Fibroblast of lung (primary cell): ENCODE data around the gene FNDC10.

Source experiments
- EZH2 ChIP-seq: IDR thresholded peaks from 2 replicates; pipeline ENCODE4 v1.5.1; 2012; ENCODE audit warnings: low read length, control low read depth, mild to moderate bottlenecking; ENCODE audit errors: missing control alignments
- TF ChIP-seq, protein P1 (sequence below), 2 donors: IDR thresholded peaks in 1 of 2; conservative IDR thresholded peaks in 1 of 2; 1 replicate in 1 of 2; 2 replicates in 1 of 2; pipeline ENCODE4 v1.5.1; 2011 to 2012; ENCODE audit warnings: low read length in 2 of 2, control low read depth in 1 of 2, inconsistent platforms in 1 of 2, low read depth in 1 of 2, mild to moderate bottlenecking in 1 of 2

GRCh38 chr1:1613509-1614082, 13.7 kb upstream of the FNDC10 start:
- TF ChIP-seq, protein P1, sequence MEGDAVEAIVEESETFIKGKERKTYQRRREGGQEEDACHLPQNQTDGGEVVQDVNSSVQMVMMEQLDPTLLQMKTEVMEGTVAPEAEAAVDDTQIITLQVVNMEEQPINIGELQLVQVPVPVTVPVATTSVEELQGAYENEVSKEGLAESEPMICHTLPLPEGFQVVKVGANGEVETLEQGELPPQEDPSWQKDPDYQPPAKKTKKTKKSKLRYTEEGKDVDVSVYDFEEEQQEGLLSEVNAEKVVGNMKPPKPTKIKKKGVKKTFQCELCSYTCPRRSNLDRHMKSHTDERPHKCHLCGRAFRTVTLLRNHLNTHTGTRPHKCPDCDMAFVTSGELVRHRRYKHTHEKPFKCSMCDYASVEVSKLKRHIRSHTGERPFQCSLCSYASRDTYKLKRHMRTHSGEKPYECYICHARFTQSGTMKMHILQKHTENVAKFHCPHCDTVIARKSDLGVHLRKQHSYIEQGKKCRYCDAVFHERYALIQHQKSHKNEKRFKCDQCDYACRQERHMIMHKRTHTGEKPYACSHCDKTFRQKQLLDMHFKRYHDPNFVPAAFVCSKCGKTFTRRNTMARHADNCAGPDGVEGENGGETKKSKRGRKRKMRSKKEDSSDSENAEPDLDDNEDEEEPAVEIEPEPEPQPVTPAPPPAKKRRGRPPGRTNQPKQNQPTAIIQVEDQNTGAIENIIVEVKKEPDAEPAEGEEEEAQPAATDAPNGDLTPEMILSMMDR (conservative IDR thresholded peaks at IDR 0.05 in 1 of 2, IDR thresholded peaks at IDR 0.05 in 1 of 2; ENCODE audit: low read depth in 1 of 2, low read length in 2 of 2) = no peak
- TF ChIP-seq EZH2 = no peak
